CD4-positive, alpha-beta T cell treated with Interleukin-15 for 1 hour (primary cell): ENCODE results near the gene PHF14.
"Not testable (repeated sequence)": the region's sequence is repeated elsewhere in the genome, so short reads cannot be mapped to it uniquely, and the experiment has no call there.

Experiments
- DNase-seq: peaks from one replicate; pipeline ENCODE4 v3.0.0-alpha.2; 2020

The PHF14 gene

GRCh38 chr7:10981317-10981716 lies 7.6 kb downstream of the PHF14 start:
- DNase-seq: no peak

DNA sequence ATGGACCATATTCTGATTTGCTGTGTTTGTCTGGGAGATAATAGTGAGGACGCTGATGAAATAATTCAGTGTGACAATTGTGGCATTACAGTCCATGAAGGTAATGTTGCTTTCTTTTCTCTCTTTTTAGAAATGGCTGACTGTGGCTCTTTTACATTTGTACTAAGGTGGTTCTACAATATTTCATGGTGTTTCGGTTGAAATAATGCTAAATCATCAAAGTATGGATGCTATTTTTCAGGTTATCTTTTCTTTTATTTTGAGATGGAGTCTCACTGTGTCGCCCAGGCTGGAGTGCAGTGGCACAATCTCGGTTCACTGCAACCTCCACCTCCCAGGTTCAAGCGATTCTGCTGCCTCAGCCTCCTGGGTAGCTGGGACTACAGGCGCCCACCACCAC lies 17.1 kb downstream of the PHF14 start:
- DNase-seq: not testable (repeated sequence)

DNA sequence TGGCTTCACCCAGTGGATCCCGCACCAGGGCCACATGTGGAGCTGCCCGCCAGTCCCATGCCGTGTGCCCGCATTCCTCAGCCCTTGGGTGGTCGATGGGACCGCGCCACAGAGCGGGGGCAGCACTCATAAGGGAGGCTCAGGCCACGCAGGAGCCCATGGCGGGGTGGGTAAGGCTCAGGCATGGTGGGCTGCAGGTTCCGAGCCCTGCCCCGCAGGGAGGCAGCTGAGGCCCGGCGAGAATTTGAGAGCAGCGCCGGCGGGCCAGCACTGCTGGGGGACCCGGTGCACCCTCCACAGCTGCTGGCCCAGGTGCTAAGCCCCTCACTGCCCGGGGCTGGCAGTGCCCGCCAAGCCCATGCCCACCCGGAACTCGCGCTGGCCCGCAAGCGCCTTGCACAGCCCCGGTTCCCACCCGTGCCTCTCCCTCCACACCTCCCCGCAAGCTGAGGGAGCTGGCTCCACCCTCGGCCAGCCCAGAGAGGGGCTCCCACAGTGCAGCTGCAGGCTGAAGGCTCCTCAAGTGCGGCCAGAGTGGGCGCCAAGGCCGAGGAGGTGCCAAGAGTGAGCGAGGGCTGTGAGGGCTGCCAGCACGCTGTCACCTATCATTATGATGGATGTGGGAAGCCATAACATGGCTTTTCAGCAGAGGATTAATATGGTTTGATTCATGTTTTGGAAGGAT lies 22.0 kb downstream of the PHF14 start:
- DNase-seq: not testable (repeated sequence)

DNA sequence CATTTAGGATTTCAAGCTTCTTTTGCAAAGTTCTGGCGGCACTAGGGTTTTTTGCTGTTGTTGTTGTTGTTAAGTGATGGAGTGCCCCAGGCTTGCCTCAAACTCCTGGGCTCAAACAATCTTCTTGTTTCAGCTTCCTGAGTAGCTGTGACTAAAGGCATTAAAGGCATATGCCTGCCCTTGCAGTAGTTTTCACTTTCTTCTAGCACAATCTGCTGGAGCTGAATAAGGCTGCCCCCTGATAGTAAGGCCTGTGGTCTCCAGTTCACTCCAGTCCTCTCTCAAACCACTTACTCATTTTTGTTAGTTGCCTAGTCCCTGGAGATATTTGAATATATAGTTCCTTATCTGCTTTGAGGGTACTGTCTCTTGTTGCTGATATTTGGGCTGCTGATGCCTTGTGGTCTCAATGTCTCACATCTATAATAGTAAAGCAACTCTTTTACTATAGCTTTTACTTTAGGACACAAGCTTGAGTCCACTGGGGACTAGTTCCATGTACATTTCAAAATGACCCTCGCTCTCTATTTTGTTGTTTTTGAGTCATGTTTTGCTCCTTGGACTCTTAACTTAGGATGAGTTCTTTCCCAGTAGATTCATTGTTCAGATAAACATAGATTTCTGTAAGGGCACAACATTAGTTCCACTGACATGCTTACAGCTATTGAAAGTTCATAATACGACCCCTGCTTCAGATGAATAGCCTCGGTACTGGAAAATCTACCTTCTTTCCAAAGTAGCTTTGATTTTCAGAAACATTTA lies 25.5 kb downstream of the PHF14 start:
- no peak for DNase-seq

DNA sequence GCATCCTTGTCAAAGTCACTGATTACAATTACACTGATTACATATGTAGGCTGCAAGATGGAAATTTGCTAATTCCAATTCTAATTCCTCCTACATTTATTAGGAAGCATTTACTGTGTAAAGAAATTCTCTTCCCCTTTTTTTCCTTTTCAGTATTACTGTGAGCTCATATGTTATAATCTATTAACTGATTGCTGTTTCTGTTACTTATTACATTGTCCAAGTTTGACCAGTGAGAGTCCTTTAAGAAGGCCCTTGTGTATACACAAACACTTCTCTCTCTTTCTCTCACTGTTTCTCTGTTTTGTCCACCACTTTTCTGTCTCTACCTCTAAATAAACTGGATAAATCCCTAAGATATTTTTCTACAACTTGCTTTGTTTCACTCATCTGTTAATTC lies 31.5 kb downstream of the PHF14 start:
- no peak for DNase-seq

DNA sequence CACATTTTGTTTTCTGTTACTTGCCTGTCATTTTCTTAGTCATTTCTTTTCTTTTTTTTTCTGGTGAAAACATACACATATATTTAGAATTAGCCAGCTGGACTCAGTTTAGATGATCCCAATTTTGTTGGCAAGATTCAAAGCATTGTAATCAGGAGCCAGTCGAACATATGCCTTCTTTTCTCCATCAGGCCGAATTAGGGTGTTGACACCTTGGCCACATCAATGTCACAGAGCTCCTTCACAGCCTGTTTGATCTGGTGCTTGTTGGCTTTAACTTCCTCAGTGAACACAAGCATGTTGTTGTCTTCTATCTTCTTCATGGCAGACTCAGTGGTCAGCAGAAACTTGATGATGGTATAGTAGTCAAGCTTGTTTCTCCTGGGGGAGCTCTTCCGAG lies 32.6 kb downstream of the PHF14 start:
- no peak for DNase-seq

- no peak for DNase-seq
These were observed 36.0 kb downstream of the PHF14 start for GRCh38 chr7:11009631-11010030.

- no peak for DNase-seq
These were observed 47.8 kb downstream of the PHF14 start for GRCh38 chr7:11021468-11021867.

GRCh38 chr7:11026452-11027359 lies 53.0 kb downstream of the PHF14 start:
- DNase-seq: no peak

GRCh38 chr7:11035661-11036060 lies 62.0 kb downstream of the PHF14 start:
- no peak for DNase-seq

DNA sequence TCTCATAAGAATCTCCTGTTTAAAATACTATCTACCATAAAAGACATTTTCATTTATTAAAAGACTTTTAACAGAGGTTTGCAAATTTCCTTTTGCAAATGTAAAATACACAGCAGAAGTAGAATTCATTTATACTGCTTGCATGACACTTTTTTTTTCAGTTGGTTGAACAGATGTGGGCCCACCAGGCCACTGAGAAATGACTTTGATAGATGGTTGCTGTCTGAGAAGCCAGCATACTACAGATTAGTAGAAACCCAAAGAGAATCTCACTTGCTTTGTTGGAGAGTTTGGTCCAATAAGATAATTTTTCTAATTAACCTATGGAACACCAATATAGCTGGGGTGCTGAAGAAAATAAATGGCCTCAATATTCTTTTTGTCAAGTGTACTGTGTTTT lies 66.3 kb downstream of the PHF14 start:
- no peak for DNase-seq

GRCh38 chr7:11054033-11054432 lies 80.4 kb downstream of the PHF14 start:
- no peak for DNase-seq

- DNase-seq: no peak
These were observed 87.2 kb downstream of the PHF14 start for GRCh38 chr7:11060893-11061292.

DNA sequence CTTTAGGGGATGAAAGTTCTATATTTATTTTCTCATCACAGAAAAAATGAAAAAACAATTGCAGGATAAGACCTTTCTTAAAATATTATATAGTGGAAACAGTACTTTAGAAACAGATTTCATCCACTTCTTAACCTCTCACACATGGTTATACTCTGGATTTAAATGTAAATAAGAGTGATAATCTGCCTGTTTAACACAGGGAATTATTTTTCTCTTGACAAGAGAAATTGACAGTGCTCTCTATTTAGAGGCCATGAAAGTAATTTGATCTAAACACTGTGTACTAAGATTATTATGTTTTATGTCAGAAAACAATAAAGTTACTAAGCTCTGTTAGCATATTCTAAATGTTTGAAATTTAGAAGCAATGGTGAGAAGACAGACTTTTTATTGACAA lies 88.4 kb downstream of the PHF14 start:
- no peak for DNase-seq

DNA sequence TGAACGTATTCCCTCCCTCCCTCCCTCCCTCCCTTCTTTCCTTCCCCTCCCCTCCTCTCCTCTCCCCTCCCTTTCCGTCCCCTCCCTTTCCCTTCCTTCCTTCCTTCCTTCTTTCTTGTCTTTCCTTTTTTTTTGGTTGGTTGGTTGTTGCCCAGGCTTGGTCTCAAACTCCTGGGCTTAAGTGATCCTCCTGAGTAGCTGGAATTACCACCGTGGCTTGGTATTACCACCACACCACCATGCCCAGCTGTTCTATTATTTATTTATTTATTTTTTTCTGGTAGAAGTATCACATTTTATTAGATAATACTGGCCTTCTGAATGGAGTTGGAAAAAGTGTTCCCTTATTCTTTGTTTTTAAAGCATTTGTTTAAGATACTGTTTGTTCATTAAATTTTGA lies 95.9 kb downstream of the PHF14 start:
- no peak for DNase-seq

DNA sequence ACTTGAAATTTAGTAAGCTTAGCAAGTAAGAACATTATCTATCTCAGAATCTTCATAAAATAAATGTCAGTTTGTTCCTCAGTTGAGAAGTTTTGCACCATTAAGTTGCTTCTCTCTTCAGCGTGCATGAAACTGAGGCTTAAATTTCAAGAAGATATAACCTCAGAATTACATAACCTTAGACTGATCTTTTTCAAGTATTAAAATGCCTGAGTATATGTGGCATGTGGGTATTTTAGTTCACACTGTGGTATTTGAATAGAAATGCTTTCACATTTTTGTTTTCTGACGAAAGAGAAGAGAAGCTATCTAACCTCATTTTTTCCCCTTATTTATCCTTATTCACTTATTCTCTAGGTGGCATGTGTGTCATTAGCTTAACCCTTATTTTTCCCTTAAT lies 104.1 kb downstream of the PHF14 start:
- no peak for DNase-seq

DNA sequence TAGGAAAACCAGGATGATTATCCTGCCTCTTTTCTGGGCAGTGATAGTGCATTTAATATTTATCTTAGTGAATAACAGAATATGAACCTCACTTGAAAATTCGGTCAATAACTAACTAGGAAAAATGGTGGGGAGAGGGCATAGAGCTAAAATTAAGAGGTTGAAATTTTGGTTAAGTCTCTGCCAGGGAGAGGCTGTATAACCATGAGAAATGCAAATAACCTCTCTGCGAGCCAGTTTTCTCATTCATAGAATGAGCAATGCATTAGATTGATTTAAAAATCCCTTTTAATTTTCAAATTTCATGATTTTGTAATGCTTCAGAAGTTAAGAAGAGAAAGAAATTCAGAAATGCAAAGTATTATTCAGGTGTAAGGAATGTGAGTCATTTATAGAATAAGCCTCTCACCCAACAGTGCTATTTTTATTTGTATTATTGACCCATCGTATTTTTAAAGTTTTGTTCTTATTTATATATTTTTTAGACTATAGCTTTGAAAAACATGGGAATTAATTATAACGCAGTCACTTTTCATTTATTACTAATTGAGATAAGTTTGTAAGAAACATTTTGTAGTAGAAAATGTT lies 104.7 kb downstream of the PHF14 start:
- no peak for DNase-seq

DNA sequence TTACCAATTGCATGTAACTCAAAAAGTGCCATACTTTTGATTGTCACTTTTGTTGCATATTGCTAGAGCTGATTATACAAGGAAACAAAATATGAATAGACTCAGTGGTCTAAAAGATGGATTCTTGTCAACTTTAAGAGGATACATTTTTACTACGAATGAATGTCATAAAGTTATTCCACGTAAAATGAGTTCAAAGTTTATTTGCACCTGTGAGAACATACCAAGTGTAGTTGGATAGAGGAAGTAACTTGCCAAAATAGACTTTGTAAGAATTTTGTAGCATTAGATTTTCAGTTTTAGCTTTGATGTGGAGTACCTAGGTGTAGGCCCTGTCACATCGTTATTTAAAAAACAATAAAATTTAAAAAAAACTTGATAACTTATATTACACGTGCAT lies 106.2 kb downstream of the PHF14 start:
- no peak for DNase-seq

GRCh38 chr7:11082121-11082520 lies 108.4 kb downstream of the PHF14 start:
- no peak for DNase-seq

GRCh38 chr7:11082552-11083213 lies 109.0 kb downstream of the PHF14 start:
- DNase-seq: no peak

GRCh38 chr7:11083214-11083568 lies 109.5 kb downstream of the PHF14 start:
- no peak for DNase-seq

DNA sequence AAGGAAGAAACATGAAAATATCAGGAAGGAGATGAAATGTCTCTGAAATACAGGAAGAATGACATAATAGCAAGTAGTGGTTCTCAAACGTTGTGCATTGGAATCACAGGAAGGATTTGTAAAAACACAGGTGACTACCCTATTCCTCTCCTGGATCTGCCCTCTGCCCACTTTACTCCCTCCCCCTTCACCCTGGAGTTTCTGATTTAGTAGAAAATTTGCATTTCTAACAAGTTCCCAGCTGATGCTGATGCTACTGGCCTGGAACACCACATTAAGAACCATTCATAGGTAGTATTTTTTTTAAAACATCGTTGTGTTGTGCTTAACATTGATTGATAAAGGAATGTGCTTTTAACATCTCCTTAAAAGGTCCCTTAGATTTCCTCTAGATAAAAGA lies 130.9 kb downstream of the PHF14 start:
- DNase-seq: no peak

GRCh38 chr7:11109659-11110058 lies 136.0 kb downstream of the PHF14 start:
- DNase-seq: no peak
